ENCODE measurements around the gene RPS15. TPM values are rescaled to one million over a fixed set of nuclear protein-coding genes. Genes with fewer than 3 reads are reported as not detected.

Gene RPS15
- total and polyA plus RNA-seq, 10 of the 15 experiments (the other 5 are each of a cell fraction or from before 2014, with no cell fraction given), result 559 to 3,158 (median 1,413) TPM

- no peaks in the 10 kb centered on the region for H3K27me3 ChIP-seq (replicated peaks in 1 of 2; ENCODE audit: control insufficient read depth in 2 of 2, insufficient read depth in 2 of 2, low read length in 1 of 2)
- no TSS peak for BruUV-seq (replicated peaks)
- H3K27ac ChIP-seq (ENCODE audit: control insufficient read depth, insufficient read depth), result no peak overlapping the region
- no peak for DNase-seq (ENCODE audit: low read depth, low spot score)
- H3K4me3 ChIP-seq, result no peak overlapping the region
- H3K79me2 ChIP-seq (ENCODE audit: control insufficient read depth, insufficient read depth, low read length), result no peaks in the 10 kb centered on the region
- TF ChIP-seq RBBP5 (conservative IDR thresholded peaks at IDR 0.05) (no peak), MEF2B (IDR thresholded peaks at IDR 0.05; ENCODE audit: partially characterized antibody, poor library complexity, severe bottlenecking) (no peak), CREM (IDR thresholded peaks at IDR 0.05; ENCODE audit: low read depth) (no peak), BHLHE40 (IDR thresholded peaks at IDR 0.05; ENCODE audit: borderline replicate concordance in 1 of 2, low read depth in 2 of 2, low read length in 1 of 2) (no peak), PKNOX1 (IDR thresholded peaks at IDR 0.05) (no peak), NKRF (conservative IDR thresholded peaks at IDR 0.05) (no peak), POLR2A (IDR thresholded peaks at IDR 0.05; ENCODE audit: low read depth, low read length) (peak; percentile 50), SP1 (IDR thresholded peaks at IDR 0.05; ENCODE audit: low read depth, low read length) (no peak), WRNIP1 (IDR thresholded peaks at IDR 0.05; ENCODE audit: borderline replicate concordance, low read depth, low read length) (no peak), REST (IDR thresholded peaks at IDR 0.05; ENCODE audit: low read depth, low read length) (no peak), SRF (IDR thresholded peaks at IDR 0.05; ENCODE audit: low read depth in 2 of 2, low read length in 2 of 2) (no peak), EED (IDR thresholded peaks at IDR 0.05; ENCODE audit: low read depth) (no peak), PAX5 (IDR thresholded peaks at IDR 0.05; ENCODE audit: borderline replicate concordance, low read depth, low read length) (peak; percentile 57; the same call in 1 of the 2 replicates), IKZF2 (IDR thresholded peaks at IDR 0.05) (no peak)
- ChIA-PET RAD21 (ENCODE audit: unreplicated experiment) (no interaction called here), SMC1A (ENCODE audit: uncharacterized antibody, unreplicated experiment) (no interaction called here), POLR2A (interaction anchor here (0.5 kb wide), 1 partner anchor 12 kb away, joined by 3 read pairs; no protein-coding TSS in a partner anchor), CTCF (no interaction called here)
- no peak for ATAC-seq
- H2AFZ ChIP-seq (ENCODE audit: control insufficient read depth, low read depth, low read length), result no peak overlapping the region
- no peak for FAIRE-seq
- intact Hi-C loops (cut with micrococcal nuclease; ENCODE audit: unreplicated experiment) (no loop called here), in situ Hi-C loops (cut with MboI) (no loop called here)
- H3K4me1 ChIP-seq (ENCODE audit: control insufficient read depth, insufficient read depth, low read length), result no peaks in the 10 kb centered on the region
- no peaks in the 10 kb centered on the region for H4K20me1 ChIP-seq (ENCODE audit: control insufficient read depth, insufficient read depth)
- H3K4me2 ChIP-seq (ENCODE audit: control insufficient read depth, insufficient read depth), result no peak overlapping the region
- no peak overlapping the region for H3K9ac ChIP-seq (ENCODE audit: control insufficient read depth, insufficient read depth, low read length)
- 92% methylated on average over 32 of the region's 42 CpGs for WGBS (ENCODE audit: insufficient coverage, insufficient replicate concordance, low lambda C conversion rate, missing lambda C conversion rate)
- H3K9me3 ChIP-seq (replicated peaks; ENCODE audit: control insufficient read depth, insufficient read depth, low read length), result no peaks in the 10 kb centered on the region
- H3K36me3 ChIP-seq (ENCODE audit: control insufficient read depth in 2 of 2, insufficient read depth in 2 of 2, low read length in 1 of 2), result peaks cover 14 to 57% of the 10 kb centered on the region in 2 experiments; a peak in 3 of 4 replicates
Observed at GRCh38 chr19:1424192-1424955, 13.8 kb upstream of the RPS15 start.
